Ecto neural progenitor cell (in vitro differentiated cells): ENCODE measurements around the gene TRNT1.

Source experiments
- DNase-seq: peaks from one replicate; pipeline ENCODE4 v3.0.0-alpha.2; 2018; ENCODE audit warnings: low spot score

The TRNT1 gene

GRCh38 chr3:3126477-3127431, at the start of gene TRNT1:
Gene TRNT1 (plus strand): TSS chr3:3126940. CDS start chr3:3129041, 2,101 bp downstream.
- peak; percentile 95 for DNase-seq

DNA sequence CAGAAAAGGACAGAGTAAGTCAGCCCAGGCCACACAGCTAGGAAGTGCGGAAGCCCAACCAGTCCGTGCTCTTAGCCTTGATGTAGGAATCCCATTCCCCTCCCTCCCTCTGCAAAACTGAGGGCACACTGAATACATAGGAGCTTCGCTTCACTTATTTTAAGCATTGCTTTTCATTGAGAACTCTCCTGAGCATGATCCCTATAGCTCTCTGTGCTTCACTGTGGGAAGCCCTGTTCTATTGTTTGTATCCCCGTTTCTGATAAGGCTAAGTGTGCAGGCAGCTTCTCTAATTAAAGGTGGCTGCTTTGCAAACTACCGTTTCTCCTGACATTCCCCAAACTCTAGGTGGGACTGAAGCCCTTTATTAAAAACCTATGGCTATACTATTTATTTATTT, 46.4 kb upstream of the TRNT1 start:
- no peak for DNase-seq

GRCh38 chr3:3081381-3082233, 45.1 kb upstream of the TRNT1 start:
- no peak for DNase-seq

DNA sequence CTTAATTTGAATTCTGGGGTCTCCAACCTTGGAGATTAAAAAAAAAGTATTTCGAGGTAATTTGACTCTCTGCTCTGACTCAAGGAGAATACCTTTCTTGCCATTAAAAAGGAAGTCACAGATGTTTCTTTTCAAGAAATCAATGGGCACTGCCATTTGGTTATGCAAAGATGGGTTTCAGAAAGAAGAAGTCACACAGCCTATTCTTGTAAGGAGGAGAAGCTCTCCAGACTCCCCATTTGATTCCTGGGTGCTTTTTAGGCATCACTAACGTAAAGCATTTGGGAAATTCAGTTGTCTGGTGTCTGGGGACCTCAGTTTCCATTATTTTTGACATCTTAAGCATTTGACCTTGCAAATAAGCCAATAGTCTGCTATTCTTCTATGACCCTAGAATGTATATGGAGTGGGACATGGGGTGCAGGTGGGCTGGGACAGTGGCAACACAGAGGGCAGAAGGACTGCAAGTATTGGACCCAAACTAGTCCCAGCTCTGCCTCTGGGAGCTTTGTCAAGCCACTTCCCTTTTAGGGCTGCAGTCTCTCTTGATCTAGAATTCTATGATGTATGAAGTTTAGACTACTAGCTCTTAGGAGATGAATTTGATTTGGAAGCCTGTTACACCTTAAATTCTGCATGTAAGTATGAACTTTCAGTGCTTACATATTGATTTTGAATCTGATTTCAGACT, 44.4 kb upstream of the TRNT1 start:
- no peak for DNase-seq

- no peak for DNase-seq
Observed at GRCh38 chr3:3084890-3085289, 41.9 kb upstream of the TRNT1 start.

DNA sequence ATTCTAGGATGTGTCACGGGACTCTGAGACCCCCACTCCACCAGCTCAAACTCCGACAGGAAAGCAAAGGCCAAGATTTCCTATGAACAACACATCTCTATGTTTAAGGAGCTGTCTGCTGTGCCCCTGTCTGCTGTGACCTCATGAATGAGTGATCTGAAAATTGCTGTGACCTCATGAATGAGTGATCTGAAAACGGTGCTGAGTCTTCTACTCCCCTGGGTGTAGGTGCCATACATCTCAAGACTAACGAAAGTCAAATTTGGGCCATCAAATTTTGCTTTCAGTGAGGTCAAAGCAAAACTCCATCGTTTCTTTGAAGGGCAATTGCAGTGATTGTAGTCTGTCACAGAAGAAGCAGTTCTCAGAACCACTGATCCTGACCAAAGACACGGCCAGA, 41.0 kb upstream of the TRNT1 start:
- no peak for DNase-seq

- no peak for DNase-seq
Observed at GRCh38 chr3:3086239-3086638, 40.5 kb upstream of the TRNT1 start.

GRCh38 chr3:3087279-3087678, 39.5 kb upstream of the TRNT1 start:
- no peak for DNase-seq

- no peak for DNase-seq
Observed at GRCh38 chr3:3087716-3088465, 38.8 kb upstream of the TRNT1 start.

- no peak for DNase-seq
Observed at GRCh38 chr3:3089017-3089416, 37.7 kb upstream of the TRNT1 start.

DNA sequence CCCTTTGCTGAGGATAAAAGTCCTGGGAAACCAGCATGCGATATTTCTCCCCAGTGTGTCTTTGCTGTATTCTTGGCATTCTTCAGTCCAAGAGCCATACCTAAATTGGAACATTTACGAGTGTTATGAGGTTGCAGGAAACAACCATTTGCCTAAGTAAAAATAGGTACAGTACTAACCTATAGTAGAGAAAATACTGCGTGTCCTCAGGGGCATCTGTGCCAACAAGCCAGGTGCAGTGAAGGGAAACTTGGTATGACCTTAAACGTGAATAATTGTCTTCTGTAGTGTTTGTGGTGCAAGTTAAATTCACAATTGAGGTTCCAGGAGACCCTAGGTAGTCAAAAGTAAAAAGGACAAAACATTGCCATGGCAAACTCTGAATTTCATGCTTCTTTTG, 28.8 kb upstream of the TRNT1 start:
- no peak for DNase-seq

DNA sequence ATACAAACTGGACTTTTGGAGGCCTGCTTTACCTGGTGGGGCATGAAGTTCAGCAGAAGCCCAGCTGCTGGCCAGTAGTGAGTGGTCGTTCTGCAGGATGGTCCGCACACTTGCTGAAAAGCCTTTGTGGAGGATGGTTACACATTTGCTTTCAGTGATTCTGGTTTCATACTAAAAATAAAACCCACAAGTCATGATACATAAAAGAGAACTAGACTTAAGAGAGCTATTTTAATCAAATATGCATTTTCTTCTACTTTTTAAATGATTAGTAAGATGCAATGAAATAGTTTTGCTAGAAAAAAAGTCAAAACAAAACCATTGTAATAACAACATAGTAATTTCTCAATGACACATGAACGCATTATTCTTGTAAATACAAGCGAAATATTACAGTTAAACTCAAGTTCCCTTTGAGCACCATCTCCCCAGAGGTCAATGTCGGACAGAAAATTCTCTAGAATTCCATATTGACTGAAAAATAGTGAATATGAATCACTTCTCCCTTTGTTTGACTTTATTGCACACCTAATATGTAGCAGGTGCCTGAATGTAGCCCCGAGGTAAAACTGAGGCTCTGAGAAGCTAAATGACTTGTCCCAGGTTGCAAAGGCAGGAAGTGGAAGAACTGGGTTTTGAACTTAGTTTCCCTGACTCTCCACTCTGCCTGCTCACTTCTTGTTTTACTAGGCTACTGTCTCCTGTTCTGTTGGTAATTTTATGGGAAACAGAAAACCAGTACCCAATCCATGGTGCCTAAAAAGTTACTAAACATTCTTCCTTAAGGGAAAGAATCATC, 24.9 kb upstream of the TRNT1 start:
- no peak for DNase-seq

- no peak for DNase-seq
Observed at GRCh38 chr3:3102751-3103150, 24.0 kb upstream of the TRNT1 start.

GRCh38 chr3:3105246-3105645, 21.5 kb upstream of the TRNT1 start:
- no peak for DNase-seq

DNA sequence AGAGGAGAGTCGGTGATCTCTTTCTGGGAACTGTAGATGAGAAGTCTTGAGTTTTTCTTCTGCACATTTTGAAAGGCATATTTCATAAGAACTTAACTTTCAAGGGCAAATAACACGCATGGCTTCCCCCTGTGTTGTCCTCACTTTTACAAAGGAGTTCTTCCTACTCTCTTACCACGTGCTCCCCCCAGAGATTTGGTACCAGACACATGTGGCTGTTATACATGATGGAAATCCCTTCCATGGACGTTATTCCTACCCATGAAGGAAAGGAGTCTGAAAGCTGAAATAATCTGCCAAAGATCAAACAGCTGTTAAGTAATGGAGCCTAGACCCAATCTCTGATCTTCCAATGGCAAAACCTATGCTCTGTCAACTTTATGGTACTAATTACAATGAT, 20.9 kb upstream of the TRNT1 start:
- DNase-seq: no peak

DNA sequence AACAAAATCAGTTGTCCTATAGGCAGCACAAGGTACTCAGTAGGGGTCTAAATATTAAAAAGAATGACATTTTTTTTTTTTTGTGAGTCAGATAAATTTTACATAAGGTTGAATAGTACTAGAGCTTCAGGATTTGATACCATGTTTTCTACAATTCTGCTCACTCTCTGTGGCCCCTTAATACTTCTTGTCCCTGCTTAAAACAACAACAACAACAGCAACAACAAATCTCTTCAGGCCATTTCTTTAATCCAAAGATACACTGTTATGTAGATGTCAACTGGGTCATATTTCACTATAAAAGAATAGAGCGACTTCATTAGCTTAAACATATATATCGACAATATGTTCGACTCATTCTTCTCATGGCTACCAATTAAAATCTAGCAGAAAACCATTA, 19.6 kb upstream of the TRNT1 start:
- no peak for DNase-seq

GRCh38 chr3:3107858-3108257, 18.9 kb upstream of the TRNT1 start:
- no peak for DNase-seq

DNA sequence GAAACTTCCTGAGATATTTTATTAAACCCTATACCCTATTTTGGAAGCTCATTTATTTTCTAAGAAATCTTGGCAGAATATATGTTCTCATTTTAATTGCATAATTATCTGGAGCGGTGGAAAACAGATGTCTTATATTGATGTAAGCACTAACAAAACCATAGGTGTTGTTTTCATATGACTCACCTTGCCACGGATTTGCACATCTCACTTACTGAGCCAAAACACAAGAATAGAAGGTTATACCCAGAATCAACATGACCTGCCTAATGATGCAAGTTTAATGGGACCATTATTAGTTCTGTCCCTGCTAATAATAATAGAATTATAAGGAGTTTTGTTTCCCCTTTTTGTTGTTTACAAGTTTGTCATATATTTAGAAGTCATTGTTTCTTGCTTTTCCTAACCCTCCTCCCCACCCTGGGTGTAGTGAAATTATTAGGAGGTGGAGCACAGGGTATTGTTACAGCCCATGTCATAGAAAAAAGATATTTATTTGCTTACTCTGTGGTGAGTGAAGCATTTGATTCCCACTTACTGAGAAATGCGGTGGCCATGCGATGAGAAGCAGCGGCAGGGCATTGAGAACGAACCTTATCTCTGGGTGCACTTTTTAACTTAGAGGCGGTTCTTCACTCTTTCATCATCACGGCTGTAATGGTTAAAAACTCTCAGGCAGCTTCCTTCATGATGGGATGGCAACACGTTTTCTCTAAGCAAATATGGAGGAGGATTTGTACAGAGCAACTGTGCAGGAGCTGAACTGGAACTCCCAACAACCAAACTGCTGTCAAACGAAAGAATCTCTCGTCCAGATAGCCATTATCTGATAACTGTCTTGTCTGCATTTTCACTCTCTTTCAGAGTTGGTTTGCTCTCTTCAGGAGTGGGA, 17.1 kb upstream of the TRNT1 start:
- DNase-seq: no peak

DNA sequence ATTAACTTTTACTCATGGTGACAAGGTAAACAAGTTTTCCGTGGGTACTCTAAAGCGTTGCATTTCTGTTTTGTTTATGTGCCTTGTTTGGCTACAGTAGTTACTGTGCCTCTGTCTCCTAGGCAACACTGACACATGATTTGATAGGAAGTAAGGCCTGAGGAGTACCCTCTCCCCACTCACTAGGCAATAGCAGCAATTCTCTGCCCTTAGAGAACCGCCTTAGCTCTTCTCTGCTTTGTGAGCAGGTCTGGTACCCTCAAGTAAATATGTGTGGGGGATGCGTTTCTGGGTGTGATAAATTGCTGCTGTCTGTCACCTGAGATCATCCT, 16.5 kb upstream of the TRNT1 start, which contains the start of gene IL5RA:
TSS of gene IL5RA (minus strand) at position 76 of the 332 bp plus-strand sequence. CDS start 5,390 bp downstream, outside the sequence.
- no peak for DNase-seq
